HG03460 (cell line): Measurements from ENCODE around the gene ZMYM1.
"Not testable (repeated sequence)": the region's sequence is repeated elsewhere in the genome, so short reads cannot be mapped to it uniquely, and the experiment has no call there.

Experiments
- ATAC-seq: cut with Tn5 transposase; IDR thresholded peaks from one replicate; pipeline ENCODE4 v1.9.1; 2021; ENCODE audit not compliant: unreplicated experiment

ZMYM1 gene

GRCh38 chr1:35079003-35079930, at the start of gene ZMYM1:
ZMYM1 (plus strand) TSS chr1:35079385; CDS start chr1:35093988, 14,603 bp downstream.
- peak; percentile 90 for ATAC-seq

GRCh38 chr1:35029761-35030160, 49.4 kb upstream of the ZMYM1 start:
- ATAC-seq: no peak

- ATAC-seq: no peak
Measured at GRCh38 chr1:35030338-35030737, 48.8 kb upstream of the ZMYM1 start.

- ATAC-seq: no peak
Measured at GRCh38 chr1:35030756-35031446, 48.3 kb upstream of the ZMYM1 start.

- ATAC-seq: no peak
Measured at GRCh38 chr1:35032384-35032739, 46.8 kb upstream of the ZMYM1 start.

GRCh38 chr1:35033346-35033745, 45.8 kb upstream of the ZMYM1 start:
- ATAC-seq: no peak

- ATAC-seq: no peak
Measured at GRCh38 chr1:35036621-35037020, 42.6 kb upstream of the ZMYM1 start.

- no peak for ATAC-seq
Measured at GRCh38 chr1:35037206-35037605, 42.0 kb upstream of the ZMYM1 start.

GRCh38 chr1:35038723-35039122, 40.5 kb upstream of the ZMYM1 start:
- no peak for ATAC-seq

- ATAC-seq: no peak
Measured at GRCh38 chr1:35043498-35043897, 35.7 kb upstream of the ZMYM1 start.

GRCh38 chr1:35044431-35044830, 34.8 kb upstream of the ZMYM1 start:
- ATAC-seq: no peak

- no peak for ATAC-seq
Measured at GRCh38 chr1:35046730-35047129, 32.5 kb upstream of the ZMYM1 start.

- ATAC-seq: no peak
Measured at GRCh38 chr1:35047188-35047858, 31.9 kb upstream of the ZMYM1 start.

GRCh38 chr1:35049116-35049515, 30.1 kb upstream of the ZMYM1 start:
- ATAC-seq: no peak

GRCh38 chr1:35053433-35053832, 25.8 kb upstream of the ZMYM1 start:
- no peak for ATAC-seq

- not testable (repeated sequence) for ATAC-seq
Measured at GRCh38 chr1:35054282-35054681, 24.9 kb upstream of the ZMYM1 start.

- not testable (repeated sequence) for ATAC-seq
Measured at GRCh38 chr1:35058321-35058720, 20.9 kb upstream of the ZMYM1 start.

- no peak for ATAC-seq
Measured at GRCh38 chr1:35058988-35059387, 20.2 kb upstream of the ZMYM1 start.

- no peak for ATAC-seq
Measured at GRCh38 chr1:35062518-35063196, 16.5 kb upstream of the ZMYM1 start.

GRCh38 chr1:35064265-35064664, 14.9 kb upstream of the ZMYM1 start:
- no peak for ATAC-seq

- no peak for ATAC-seq
Measured at GRCh38 chr1:35069746-35070145, 9.4 kb upstream of the ZMYM1 start.
